ENCODE results near the gene SOX30.

The SOX30 gene

GRCh38 chr5:157607371-157608161, 44.7 kb downstream of the SOX30 start:
- peak; percentile 29 for DNase-seq

- no peak for DNase-seq
Observed at GRCh38 chr5:157606046-157606445, 46.2 kb downstream of the SOX30 start.

- DNase-seq = peak; percentile 60
Observed at GRCh38 chr5:157603333-157604190, 48.7 kb downstream of the SOX30 start.

- no peak for DNase-seq
Observed at GRCh38 chr5:157602505-157602904, 49.7 kb downstream of the SOX30 start.

GRCh38 chr5:157600252-157600651, 52.0 kb downstream of the SOX30 start:
- no peak for DNase-seq

GRCh38 chr5:157599565-157599964, 52.7 kb downstream of the SOX30 start:
- no peak for DNase-seq

GRCh38 chr5:157598350-157598936, 53.8 kb downstream of the SOX30 start:
- no peak for DNase-seq

GRCh38 chr5:157597277-157597676, 55.0 kb downstream of the SOX30 start:
- no peak for DNase-seq

- no peak for DNase-seq
Observed at GRCh38 chr5:157596487-157596886, 55.8 kb downstream of the SOX30 start.

- no peak for DNase-seq
Observed at GRCh38 chr5:157594675-157595459, 57.4 kb downstream of the SOX30 start.

GRCh38 chr5:157594257-157594656, 58.0 kb downstream of the SOX30 start:
- DNase-seq = no peak

- no peak for DNase-seq
Observed at GRCh38 chr5:157593052-157593757, 59.0 kb downstream of the SOX30 start.

- no peak for DNase-seq
Observed at GRCh38 chr5:157592594-157592993, 59.6 kb downstream of the SOX30 start.

- no peak for DNase-seq
Observed at GRCh38 chr5:157590478-157590877, 61.8 kb downstream of the SOX30 start.

GRCh38 chr5:157584628-157585027, 67.6 kb downstream of the SOX30 start:
- no peak for DNase-seq

- no peak for DNase-seq
Observed at GRCh38 chr5:157582731-157583620, 69.3 kb downstream of the SOX30 start.

- no peak for DNase-seq
Observed at GRCh38 chr5:157581901-157582300, 70.3 kb downstream of the SOX30 start.

- DNase-seq = no peak
Observed at GRCh38 chr5:157578079-157578780, 74.0 kb downstream of the SOX30 start.

- no peak for DNase-seq
Observed at GRCh38 chr5:157576678-157577077, 75.6 kb downstream of the SOX30 start.
